Thymus (tissue), 11 donors: Measurements from ENCODE around the gene CCP110. TPM values are rescaled to one million over a fixed set of nuclear protein-coding genes. Genes with fewer than 3 reads are reported as not detected.

Experiments
- DNase-seq, 9 donors: peaks; one replicate each; pipeline ENCODE4 v3.0.0-alpha.2; 2013; ENCODE audit warnings: low spot score in 9 of 9, low read depth in 6 of 9, missing footprints in 1 of 9
- H3K27ac ChIP-seq, 2 donors: one replicate each; pipeline ENCODE4 v1.5.1; 2013; ENCODE audit warnings: control low read depth in 1 of 2, low read depth in 1 of 2, low read length in 1 of 2, mild to moderate bottlenecking in 1 of 2, moderate library complexity in 1 of 2
- H3K27me3 ChIP-seq, 2 donors: one replicate each; pipeline ENCODE4 v1.5.1; 2013; ENCODE audit warnings: low read length in 1 of 2; ENCODE audit not compliant: control insufficient read depth in 2 of 2, insufficient read depth in 1 of 2
- H3K36me3 ChIP-seq, 2 donors: one replicate each; pipeline ENCODE4 v1.5.1; 2013; ENCODE audit warnings: low read length in 1 of 2, mild to moderate bottlenecking in 1 of 2, moderate library complexity in 1 of 2; ENCODE audit not compliant: control insufficient read depth in 2 of 2, insufficient read depth in 2 of 2
- H3K4me1 ChIP-seq, 2 donors: one replicate each; pipeline ENCODE4 v1.5.1; 2013; ENCODE audit warnings: low read length in 2 of 2; ENCODE audit not compliant: control insufficient read depth in 2 of 2, insufficient read depth in 2 of 2
- H3K4me3 ChIP-seq, 2 donors: one replicate each; pipeline ENCODE4 v1.5.1; 2013; ENCODE audit warnings: low read length in 2 of 2, control low read depth in 1 of 2, mild to moderate bottlenecking in 1 of 2
- H3K9me3 ChIP-seq, 2 donors: one replicate each; pipeline ENCODE4 v1.5.1; 2013; ENCODE audit warnings: low read length in 1 of 2, mild to moderate bottlenecking in 1 of 2; ENCODE audit not compliant: control insufficient read depth in 2 of 2, insufficient read depth in 1 of 2
- WGBS: extraction: QIAGEN DNeasy Blood & Tissue Kit; methylation state at CpG from one replicate; pipeline ENCODE4 v1.1.7; 2013; 5-methylcytosine and 5-hydroxymethylcytosine counted together
- polyA plus RNA-seq: library from polyadenylated mRNA; stranded (reverse); fragments of 200-250 nt; gene quantifications from one replicate; pipeline ENCODE4 v1.2.3, GENCODE V29; 2013
- total RNA-seq: library from RNA; stranded (reverse); fragments of 120-200 nt; gene quantifications from one replicate; pipeline ENCODE4 v1.2.4, GENCODE V29; 2013
- donor health status: healthy.

CCP110 gene
- total and polyA plus RNA-seq, 2 donors, result 8.6 to 12.9 TPM

GRCh38 chr16:19505600-19506303 is 18.0 kb upstream of the CCP110 start:
- Histone ChIP-seq H3K4me1 (no peaks in the 10 kb centered on the region), H3K27ac (no peak overlapping the region), H3K27me3 (no peaks in the 10 kb centered on the region), H3K4me3 (no peak overlapping the region), H3K36me3 (peaks cover 28 to 49% of the 10 kb centered on the region in 2 donors), H3K9me3 (no peaks in the 10 kb centered on the region)
- no peak for DNase-seq
- WGBS, result 95% methylated on average over 5 of the region's 5 CpGs

- H3K9me3 ChIP-seq, result no peaks in the 10 kb centered on the region
- no peak overlapping the region for H3K27ac ChIP-seq
- H3K4me1 ChIP-seq, result no peaks in the 10 kb centered on the region
- H3K4me3 ChIP-seq, result no peak overlapping the region
- no peaks in the 10 kb centered on the region for H3K27me3 ChIP-seq
- no peak for DNase-seq
- H3K36me3 ChIP-seq, result peaks cover 22 to 46% of the 10 kb centered on the region in 2 donors
- 89% methylated on average over 4 of the region's 4 CpGs for WGBS
Observed at GRCh38 chr16:19506965-19507364, 16.8 kb upstream of the CCP110 start.

GRCh38 chr16:19507867-19508266 is 15.9 kb upstream of the CCP110 start:
- H3K9me3 ChIP-seq, result no peaks in the 10 kb centered on the region
- WGBS, result 99% methylated on average over 2 of the region's 2 CpGs
- no peak for DNase-seq
- no peaks in the 10 kb centered on the region for H3K4me1 ChIP-seq
- H3K27ac ChIP-seq, result no peak overlapping the region
- no peak overlapping the region for H3K4me3 ChIP-seq
- H3K27me3 ChIP-seq, result no peaks in the 10 kb centered on the region
- H3K36me3 ChIP-seq, result peaks cover 18 to 37% of the 10 kb centered on the region in 2 donors

- Histone ChIP-seq H3K9me3 (no peaks in the 10 kb centered on the region), H3K27me3 (no peaks in the 10 kb centered on the region), H3K36me3 (peaks cover 11 to 14% of the 10 kb centered on the region in 2 donors), H3K4me1 (no peaks in the 10 kb centered on the region), H3K27ac (no peak overlapping the region), H3K4me3 (no peak overlapping the region)
- no peak for DNase-seq
Observed at GRCh38 chr16:19512297-19512696, 11.4 kb upstream of the CCP110 start.

- no peak overlapping the region for H3K27ac ChIP-seq
- H3K4me1 ChIP-seq, result no peaks in the 10 kb centered on the region
- no peak overlapping the region for H3K4me3 ChIP-seq
- no peaks in the 10 kb centered on the region for H3K27me3 ChIP-seq
- H3K36me3 ChIP-seq, result peaks cover 11 to 14% of the 10 kb centered on the region in 2 donors
- H3K9me3 ChIP-seq, result no peaks in the 10 kb centered on the region
- DNase-seq, result no peak
- WGBS, result 59% methylated on average over 4 of the region's 4 CpGs
Observed at GRCh38 chr16:19513377-19514053, 10.2 kb upstream of the CCP110 start.

- H3K36me3 ChIP-seq, result peaks cover 4 to 14% of the 10 kb centered on the region in 2 donors
- H3K4me1 ChIP-seq, result peaks cover 2 to 5% of the 10 kb centered on the region in 2 donors
Observed at GRCh38 chr16:19515757-19516156, 8.0 kb upstream of the CCP110 start.

GRCh38 chr16:19517424-19518089 is 6.2 kb upstream of the CCP110 start:
- Histone ChIP-seq H3K4me3 (no peak overlapping the region), H3K9me3 (no peaks in the 10 kb centered on the region), H3K36me3 (peaks cover 4 to 14% of the 10 kb centered on the region in 2 donors), H3K4me1 (peaks cover 8 to 11% of the 10 kb centered on the region in 2 donors), H3K27ac (no peak overlapping the region), H3K27me3 (no peaks in the 10 kb centered on the region)
- DNase-seq, result no peak
- WGBS, result 94% methylated on average over 8 of the region's 8 CpGs

More at GRCh38 chr16:19515757-19516156, 8.0 kb upstream of the CCP110 start:
- no peak for DNase-seq
- WGBS, result 99% methylated on average over 2 of the region's 2 CpGs
- no peaks in the 10 kb centered on the region for H3K27me3 ChIP-seq
- no peaks in the 10 kb centered on the region for H3K9me3 ChIP-seq
- H3K27ac ChIP-seq, result no peak overlapping the region
- no peak overlapping the region for H3K4me3 ChIP-seq

GRCh38 chr16:19518388-19518787 is 5.4 kb upstream of the CCP110 start:
- no peaks in the 10 kb centered on the region for H3K9me3 ChIP-seq
- H3K4me1 ChIP-seq, result peaks cover 8 to 11% of the 10 kb centered on the region in 2 donors
- no peak for DNase-seq
- H3K4me3 ChIP-seq, result no peak overlapping the region
- 92% methylated on average over 2 of the region's 2 CpGs for WGBS
- H3K27me3 ChIP-seq, result no peaks in the 10 kb centered on the region
- H3K36me3 ChIP-seq, result peaks cover 4 to 14% of the 10 kb centered on the region in 2 donors
- H3K27ac ChIP-seq, result no peak overlapping the region

- 6% methylated on average over 8 of the region's 8 CpGs for WGBS
- peak overlapping the region; percentile 85 to 88 for H3K4me3 ChIP-seq
- no peaks in the 10 kb centered on the region for H3K9me3 ChIP-seq
- peaks cover 4% of the 10 kb centered on the region in 2 donors for H3K36me3 ChIP-seq
- no peaks in the 10 kb centered on the region for H3K27me3 ChIP-seq
- peaks cover 13 to 16% of the 10 kb centered on the region in 2 donors for H3K4me1 ChIP-seq
- peak in 2 of 9 donors; percentile 9 to 19 for DNase-seq
- no peak overlapping the region for H3K27ac ChIP-seq
Observed at GRCh38 chr16:19520861-19521331, 2.8 kb upstream of the CCP110 start.
